ENCODE results near the gene CFAP221. TPM values are rescaled to one million over a fixed set of nuclear protein-coding genes. Genes with fewer than 3 reads are reported as not detected.

The CFAP221 gene
- total RNA-seq, 1 donor from 2014 or later = not detected

- Mint-ChIP-seq H3K36me3 (ENCODE audit: unreplicated experiment) (peaks cover 4% of the 10 kb centered on the region), H3K4me1 (ENCODE audit: unreplicated experiment) (peaks cover 20% of the 10 kb centered on the region), H3K27ac (ENCODE audit: unreplicated experiment) (no peak overlapping the region), H3K27me3 (ENCODE audit: unreplicated experiment) (peaks cover 3% of the 10 kb centered on the region), H3K4me3 (ENCODE audit: unreplicated experiment) (no peak overlapping the region), H3K9me3 (ENCODE audit: unreplicated experiment) (no peaks in the 10 kb centered on the region)
- TF ChIP-seq CTCF (IDR thresholded peaks at IDR 0.05) = no peak
- no peak for DNase-seq (ENCODE audit: extremely low spot score, unreplicated experiment)
Observed at GRCh38 chr2:119681868-119682220, 137.6 kb downstream of the CFAP221 start.

GRCh38 chr2:119682578-119682977, 138.3 kb downstream of the CFAP221 start:
- no peak for TF ChIP-seq CTCF (IDR thresholded peaks at IDR 0.05)
- H3K9me3 Mint-ChIP-seq (ENCODE audit: unreplicated experiment) = no peaks in the 10 kb centered on the region
- peaks cover 8% of the 10 kb centered on the region for H3K36me3 Mint-ChIP-seq (ENCODE audit: unreplicated experiment)
- no peak for DNase-seq (ENCODE audit: extremely low spot score, unreplicated experiment)
- H3K27ac Mint-ChIP-seq (ENCODE audit: unreplicated experiment) = no peak overlapping the region
- H3K4me3 Mint-ChIP-seq (ENCODE audit: unreplicated experiment) = no peak overlapping the region
- H3K27me3 Mint-ChIP-seq (ENCODE audit: unreplicated experiment) = no peaks in the 10 kb centered on the region
- H3K4me1 Mint-ChIP-seq (ENCODE audit: unreplicated experiment) = peaks cover 20% of the 10 kb centered on the region

GRCh38 chr2:119683074-119683712, 138.9 kb downstream of the CFAP221 start:
- Mint-ChIP-seq H3K27ac (ENCODE audit: unreplicated experiment) (no peak overlapping the region), H3K36me3 (ENCODE audit: unreplicated experiment) (peaks cover 8% of the 10 kb centered on the region), H3K4me1 (ENCODE audit: unreplicated experiment) (peaks cover 20% of the 10 kb centered on the region), H3K9me3 (ENCODE audit: unreplicated experiment) (no peaks in the 10 kb centered on the region), H3K27me3 (ENCODE audit: unreplicated experiment) (no peaks in the 10 kb centered on the region), H3K4me3 (ENCODE audit: unreplicated experiment) (no peak overlapping the region)
- no peak for TF ChIP-seq CTCF (IDR thresholded peaks at IDR 0.05)
- DNase-seq (ENCODE audit: extremely low spot score, unreplicated experiment) = no peak

GRCh38 chr2:119683713-119684443, 139.6 kb downstream of the CFAP221 start:
- TF ChIP-seq CTCF (IDR thresholded peaks at IDR 0.05) = no peak
- Mint-ChIP-seq H3K4me1 (ENCODE audit: unreplicated experiment) (peaks cover 20% of the 10 kb centered on the region), H3K4me3 (ENCODE audit: unreplicated experiment) (no peak overlapping the region), H3K27me3 (ENCODE audit: unreplicated experiment) (no peaks in the 10 kb centered on the region), H3K36me3 (ENCODE audit: unreplicated experiment) (peaks cover 8% of the 10 kb centered on the region), H3K9me3 (ENCODE audit: unreplicated experiment) (no peaks in the 10 kb centered on the region), H3K27ac (ENCODE audit: unreplicated experiment) (no peak overlapping the region)
- DNase-seq (ENCODE audit: extremely low spot score, unreplicated experiment) = no peak

- Mint-ChIP-seq H3K27me3 (ENCODE audit: unreplicated experiment) (no peaks in the 10 kb centered on the region), H3K27ac (ENCODE audit: unreplicated experiment) (no peak overlapping the region), H3K36me3 (ENCODE audit: unreplicated experiment) (peaks cover 8% of the 10 kb centered on the region), H3K4me1 (ENCODE audit: unreplicated experiment) (peaks cover 17% of the 10 kb centered on the region), H3K4me3 (ENCODE audit: unreplicated experiment) (no peak overlapping the region), H3K9me3 (ENCODE audit: unreplicated experiment) (no peaks in the 10 kb centered on the region)
- DNase-seq (ENCODE audit: extremely low spot score, unreplicated experiment) = no peak
- TF ChIP-seq CTCF (IDR thresholded peaks at IDR 0.05) = no peak
Observed at GRCh38 chr2:119684518-119684917, 140.3 kb downstream of the CFAP221 start.
